Retinal pigment epithelial cell (primary cell): ENCODE results near the gene SPEM1.

Source experiments
- DNase-seq: peaks from one replicate; pipeline ENCODE4 v3.0.0-alpha.2; 2010; ENCODE audit warnings: low read depth
- H3K4me3 ChIP-seq: 2 replicates; pipeline ENCODE4 v1.5.1; 2011; ENCODE audit warnings: mild to moderate bottlenecking, low read length, control low read depth, moderate library complexity
- TF ChIP-seq, protein P1 (sequence below): conservative IDR thresholded peaks from 2 replicates; pipeline ENCODE4 v1.5.1; 2011; ENCODE audit warnings: low read depth, low read length, control low read depth, inconsistent platforms

Gene SPEM1

DNA sequence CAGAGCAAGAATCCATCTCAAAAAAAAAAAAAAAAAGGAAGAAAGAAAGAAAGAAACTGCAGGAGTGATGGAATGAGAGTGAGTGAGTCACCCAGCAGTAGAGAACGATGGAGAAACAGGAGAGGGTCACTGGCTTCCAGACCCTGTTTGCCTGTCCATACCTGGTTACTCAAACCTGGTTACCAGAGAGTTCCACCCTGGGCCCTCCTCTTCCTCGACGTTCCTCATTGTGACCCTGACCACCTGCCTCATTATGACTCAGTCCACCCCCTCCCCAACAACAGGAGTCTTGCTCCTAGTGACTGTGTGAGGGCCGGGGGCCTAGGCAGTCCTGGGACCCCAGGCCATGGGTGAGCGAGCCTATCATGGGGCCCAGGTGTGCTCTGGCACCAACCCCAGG lies 8.4 kb downstream of the SPEM1 start, which contains the start of gene SPEM3:
Gene SPEM3, plus strand, starts transcription at position 301 of the 400 bp plus-strand sequence. Its CDS starts 46 bp downstream, at position 347.
- TF ChIP-seq, protein P1, sequence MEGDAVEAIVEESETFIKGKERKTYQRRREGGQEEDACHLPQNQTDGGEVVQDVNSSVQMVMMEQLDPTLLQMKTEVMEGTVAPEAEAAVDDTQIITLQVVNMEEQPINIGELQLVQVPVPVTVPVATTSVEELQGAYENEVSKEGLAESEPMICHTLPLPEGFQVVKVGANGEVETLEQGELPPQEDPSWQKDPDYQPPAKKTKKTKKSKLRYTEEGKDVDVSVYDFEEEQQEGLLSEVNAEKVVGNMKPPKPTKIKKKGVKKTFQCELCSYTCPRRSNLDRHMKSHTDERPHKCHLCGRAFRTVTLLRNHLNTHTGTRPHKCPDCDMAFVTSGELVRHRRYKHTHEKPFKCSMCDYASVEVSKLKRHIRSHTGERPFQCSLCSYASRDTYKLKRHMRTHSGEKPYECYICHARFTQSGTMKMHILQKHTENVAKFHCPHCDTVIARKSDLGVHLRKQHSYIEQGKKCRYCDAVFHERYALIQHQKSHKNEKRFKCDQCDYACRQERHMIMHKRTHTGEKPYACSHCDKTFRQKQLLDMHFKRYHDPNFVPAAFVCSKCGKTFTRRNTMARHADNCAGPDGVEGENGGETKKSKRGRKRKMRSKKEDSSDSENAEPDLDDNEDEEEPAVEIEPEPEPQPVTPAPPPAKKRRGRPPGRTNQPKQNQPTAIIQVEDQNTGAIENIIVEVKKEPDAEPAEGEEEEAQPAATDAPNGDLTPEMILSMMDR: no peak
- no peak for DNase-seq
- H3K4me3 ChIP-seq: no peak within 1 kb of the TSS

DNA sequence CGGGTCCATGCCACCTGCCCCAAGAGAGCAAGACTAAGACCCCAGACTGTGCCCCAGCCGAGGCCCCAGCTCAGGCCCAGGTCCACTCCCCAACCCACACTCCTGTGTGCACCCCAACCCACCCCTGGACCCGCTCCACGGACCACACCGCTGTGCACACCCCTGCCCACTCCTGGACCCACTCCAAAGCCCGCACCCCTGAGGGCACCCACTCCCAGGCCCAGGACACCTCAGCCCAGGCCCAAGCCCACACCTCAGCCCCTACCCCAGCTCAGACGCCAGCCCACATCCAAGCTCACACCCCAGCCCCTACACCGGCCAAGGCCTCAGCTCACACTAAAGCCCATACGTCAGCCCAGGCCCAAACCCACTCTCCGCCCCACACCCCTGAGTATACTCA lies 9.6 kb downstream of the SPEM1 start:
- no peak for DNase-seq
- H3K4me3 ChIP-seq: no peak overlapping the region
- TF ChIP-seq, protein P1: no peak

DNA sequence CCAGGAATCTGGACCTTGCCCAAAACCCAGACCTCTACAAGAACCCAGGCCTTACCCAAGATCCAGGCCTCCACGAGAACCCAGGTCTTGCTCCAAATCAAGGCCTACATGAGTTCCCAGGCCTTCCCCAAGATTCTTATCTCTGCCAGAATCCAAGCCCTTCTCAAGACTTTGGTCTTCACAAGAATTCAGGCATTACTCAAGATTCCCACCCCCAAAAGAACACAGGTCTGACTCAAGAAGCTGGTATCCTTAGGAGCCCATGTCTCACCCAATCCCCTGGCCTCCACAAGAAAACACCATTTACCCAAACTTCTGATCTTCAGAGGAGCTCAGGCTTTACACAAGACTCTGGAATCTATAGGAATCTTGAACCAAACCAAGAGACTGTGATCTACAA lies 11.1 kb downstream of the SPEM1 start:
- no peak for DNase-seq
- TF ChIP-seq, protein P1: no peak
- no peak overlapping the region for H3K4me3 ChIP-seq

DNA sequence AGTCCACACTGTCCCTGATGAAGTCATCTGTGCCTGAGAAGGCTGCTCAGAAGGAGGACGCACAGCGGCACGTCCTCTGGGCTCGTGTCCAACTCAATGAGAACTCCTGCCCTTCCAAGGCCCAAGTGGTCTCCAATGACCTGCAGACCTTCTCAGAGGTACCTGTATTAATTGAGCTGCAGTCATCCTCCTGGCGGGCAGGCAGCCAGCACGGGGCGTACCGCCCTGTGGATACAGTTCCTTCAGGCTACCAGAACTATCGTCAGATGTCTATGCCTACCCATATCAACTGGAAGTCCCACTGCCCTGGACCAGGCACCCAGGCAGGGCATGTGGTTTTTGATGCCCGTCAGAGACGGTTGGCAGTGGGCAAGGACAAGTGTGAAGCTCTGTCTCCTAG lies 12.2 kb downstream of the SPEM1 start:
- TF ChIP-seq, protein P1: no peak
- H3K4me3 ChIP-seq: no peak overlapping the region
- DNase-seq: no peak

DNA sequence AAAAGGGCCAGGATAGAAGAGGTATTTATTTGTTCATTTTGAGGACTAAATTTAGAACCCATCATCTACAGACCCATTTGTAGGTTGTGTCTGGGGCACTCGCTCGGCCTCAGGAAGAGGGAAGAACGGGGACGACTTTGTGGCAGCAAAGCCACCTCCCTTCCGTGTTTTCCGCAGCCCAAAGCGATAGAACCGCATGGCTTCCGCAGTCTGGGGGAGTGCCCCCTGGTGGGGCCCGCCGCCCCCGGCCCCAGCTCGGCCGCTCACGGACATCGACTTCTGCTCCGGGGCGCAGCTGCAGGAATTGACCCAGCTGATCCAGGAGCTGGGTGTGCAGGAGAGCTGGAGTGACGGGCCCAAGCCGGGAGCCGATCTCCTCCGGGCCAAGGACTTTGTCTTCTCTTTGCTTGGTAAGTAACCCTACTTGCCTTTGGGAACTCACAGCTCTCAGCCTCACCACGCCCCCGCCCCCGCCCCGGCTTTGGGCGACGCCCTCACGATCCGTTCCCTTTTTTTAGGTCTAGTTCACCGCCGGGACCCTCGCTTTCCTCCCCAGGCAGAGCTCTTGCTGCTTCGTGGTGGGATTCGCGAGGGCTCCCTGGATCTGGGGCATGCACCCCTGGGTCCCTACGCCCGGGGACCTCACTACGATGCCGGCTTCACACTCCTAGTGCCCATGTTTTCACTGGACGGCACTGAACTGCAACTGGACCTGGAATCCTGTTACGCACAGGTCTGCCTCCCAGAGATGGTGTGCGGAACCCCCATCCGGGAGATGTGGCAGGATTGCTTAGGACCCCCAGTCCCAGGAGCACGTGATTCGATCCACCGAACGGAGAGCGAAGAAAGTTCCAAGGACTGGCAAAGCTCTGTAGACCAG lies 15.8 kb downstream of the SPEM1 start:
- DNase-seq: no peak

DNA sequence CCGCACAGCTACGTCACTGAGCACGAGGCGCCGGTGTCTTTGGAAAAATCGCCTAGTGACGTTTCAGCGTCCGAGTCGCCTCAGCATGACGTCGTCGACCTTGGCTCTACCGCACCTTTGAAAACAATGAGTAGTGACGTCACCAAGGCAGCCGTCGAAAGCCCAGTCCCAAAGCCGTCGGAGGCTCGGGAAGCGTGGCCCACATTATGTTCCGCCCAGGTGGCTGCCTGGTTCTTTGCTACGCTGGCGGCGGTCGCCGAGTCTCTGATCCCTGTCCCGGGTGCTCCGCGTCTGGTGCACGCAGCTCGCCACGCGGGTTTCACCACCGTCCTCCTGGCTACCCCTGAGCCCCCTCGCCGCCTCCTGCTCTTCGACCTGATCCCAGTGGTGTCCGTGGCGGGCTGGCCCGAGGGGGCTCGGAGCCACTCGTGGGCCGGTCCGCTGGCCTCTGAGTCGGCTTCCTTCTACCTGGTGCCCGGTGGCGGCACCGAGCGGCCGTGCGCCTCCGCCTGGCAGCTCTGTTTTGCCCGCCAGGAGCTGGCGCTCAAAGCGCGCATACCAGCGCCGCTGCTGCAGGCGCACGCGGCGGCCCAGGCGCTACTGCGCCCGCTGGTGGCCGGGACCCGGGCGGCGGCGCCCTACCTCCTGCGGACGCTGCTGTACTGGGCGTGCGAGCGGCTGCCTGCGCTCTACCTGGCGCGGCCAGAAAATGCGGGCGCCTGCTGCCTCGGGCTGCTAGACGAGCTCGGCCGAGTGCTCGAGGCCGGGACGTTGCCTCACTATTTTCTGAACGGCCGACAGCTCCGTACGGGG lies 16.6 kb downstream of the SPEM1 start:
- DNase-seq: peak; percentile 65
- TF ChIP-seq, protein P1: peak; percentile 68
- H3K4me3 ChIP-seq: peak overlapping the region; percentile 70

More for the DNA sequence above, 15.8 kb downstream of the SPEM1 start:
- TF ChIP-seq, protein P1: peak; percentile 23
- H3K4me3 ChIP-seq: peak overlapping the region; percentile 70
